Measurements from ENCODE around the gene GPR68. TPM values are rescaled to one million over a fixed set of nuclear protein-coding genes. Genes with fewer than 3 reads are reported as not detected.
"Not testable (repeated sequence)": the region's sequence is repeated elsewhere in the genome, so short reads cannot be mapped to it uniquely, and the experiment has no call there.

Gene GPR68
- total RNA-seq, 1 donor from 2014 or later: 0.67 TPM

- no peak for DNase-seq (ENCODE audit: low spot score)
These were observed 46.9 kb downstream of the GPR68 start for GRCh38 chr14:91197631-91198030.

GRCh38 chr14:91195881-91196280 lies 48.6 kb downstream of the GPR68 start:
- no peak for DNase-seq (ENCODE audit: low spot score)

GRCh38 chr14:91193069-91193468 lies 51.4 kb downstream of the GPR68 start:
- no peak for DNase-seq (ENCODE audit: low spot score)

- no peak for DNase-seq (ENCODE audit: low spot score)
These were observed 53.7 kb downstream of the GPR68 start for GRCh38 chr14:91190853-91191252.

- DNase-seq (ENCODE audit: low spot score): no peak
These were observed 57.2 kb downstream of the GPR68 start for GRCh38 chr14:91187271-91187670.

- no peak for DNase-seq (ENCODE audit: low spot score)
These were observed 57.9 kb downstream of the GPR68 start for GRCh38 chr14:91186515-91187066.

- no peak for DNase-seq (ENCODE audit: low spot score)
These were observed 58.8 kb downstream of the GPR68 start for GRCh38 chr14:91185721-91186120.

- no peak for DNase-seq (ENCODE audit: low spot score)
These were observed 59.9 kb downstream of the GPR68 start for GRCh38 chr14:91184559-91184958.

- DNase-seq (ENCODE audit: low spot score): not testable (repeated sequence)
These were observed 61.8 kb downstream of the GPR68 start for GRCh38 chr14:91182753-91183152.

Other genes starting within 250 kb of the GPR68 start
- gene RPS6KA5, start 184.1 kb downstream of the GPR68 start, total RNA-seq: 3.2 TPM
- 41.1 TPM for gene DGLUCY, start 130.6 kb downstream of the GPR68 start, total RNA-seq
- 17.4 TPM for gene CCDC88C, start 173.1 kb upstream of the GPR68 start, total RNA-seq

Data from mesenteric fat pad (tissue), 1 donor.